ENCODE data around the gene MRTFA.

Gene MRTFA

GRCh38 chr22:40407831-40408717, 228.4 kb downstream of the MRTFA start:
- no peaks in the 10 kb centered on the region for H3K27me3 ChIP-seq
- no peak overlapping the region for H3K4me3 ChIP-seq (ENCODE audit: low read depth in 1 of 2, low read length in 1 of 2)
- peaks cover 99% of the 10 kb centered on the region for H3K36me3 ChIP-seq
- peak overlapping the region; percentile 48 for H3K27ac ChIP-seq
- no peak for TF ChIP-seq CTCF (IDR thresholded peaks at IDR 0.05)
- peaks cover 6 to 11% of the 10 kb centered on the region in 2 experiments for H3K4me1 ChIP-seq (ENCODE audit: control insufficient read depth in 1 of 2, insufficient read depth in 1 of 2, low read depth in 1 of 2, low read length in 1 of 2)
- no peaks in the 10 kb centered on the region for H3K9me3 ChIP-seq

- no peak overlapping the region for H3K4me3 ChIP-seq (ENCODE audit: low read depth in 1 of 2, low read length in 1 of 2)
- H3K4me1 ChIP-seq (ENCODE audit: control insufficient read depth in 1 of 2, insufficient read depth in 1 of 2, low read depth in 1 of 2, low read length in 1 of 2): peaks cover 0 to 9% of the 10 kb centered on the region in 2 experiments
- no peaks in the 10 kb centered on the region for H3K9me3 ChIP-seq
- H3K27me3 ChIP-seq: no peaks in the 10 kb centered on the region
- H3K36me3 ChIP-seq: peaks cover 96% of the 10 kb centered on the region
- H3K27ac ChIP-seq: peak overlapping the region; percentile 48
- no peak for TF ChIP-seq CTCF (IDR thresholded peaks at IDR 0.05)
These were observed 229.3 kb downstream of the MRTFA start for GRCh38 chr22:40407021-40407761.

- Histone ChIP-seq H3K4me1 (ENCODE audit: control insufficient read depth in 1 of 2, insufficient read depth in 1 of 2, low read depth in 1 of 2, low read length in 1 of 2) (peaks cover 7 to 14% of the 10 kb centered on the region in 2 experiments), H3K4me3 (ENCODE audit: low read depth in 1 of 2, low read length in 1 of 2) (no peak overlapping the region), H3K27me3 (no peaks in the 10 kb centered on the region), H3K27ac (peak overlapping the region; percentile 46), H3K9me3 (no peaks in the 10 kb centered on the region), H3K36me3 (peaks cover 87% of the 10 kb centered on the region)
- no peak for TF ChIP-seq CTCF (IDR thresholded peaks at IDR 0.05)
These were observed 230.2 kb downstream of the MRTFA start for GRCh38 chr22:40406063-40406890.

GRCh38 chr22:40405178-40406062, 231.1 kb downstream of the MRTFA start:
- TF ChIP-seq CTCF (IDR thresholded peaks at IDR 0.05): no peak
- Histone ChIP-seq H3K27me3 (no peaks in the 10 kb centered on the region), H3K4me3 (ENCODE audit: low read depth in 1 of 2, low read length in 1 of 2) (no peak overlapping the region), H3K4me1 (ENCODE audit: control insufficient read depth in 1 of 2, insufficient read depth in 1 of 2, low read depth in 1 of 2, low read length in 1 of 2) (peaks cover 15 to 22% of the 10 kb centered on the region in 2 experiments), H3K9me3 (no peaks in the 10 kb centered on the region), H3K27ac (peak overlapping the region; percentile 91), H3K36me3 (peaks cover 78% of the 10 kb centered on the region)
